ENCODE measurements around the gene POLH. TPM values are rescaled to one million over a fixed set of nuclear protein-coding genes. Genes with fewer than 3 reads are reported as not detected.

POLH gene
- total and polyA plus RNA-seq, 9 of the 15 experiments (the other 6 are each of a cell fraction or from before 2014, with no cell fraction given): 5.8 to 31.6 (median 20.6) TPM

DNA sequence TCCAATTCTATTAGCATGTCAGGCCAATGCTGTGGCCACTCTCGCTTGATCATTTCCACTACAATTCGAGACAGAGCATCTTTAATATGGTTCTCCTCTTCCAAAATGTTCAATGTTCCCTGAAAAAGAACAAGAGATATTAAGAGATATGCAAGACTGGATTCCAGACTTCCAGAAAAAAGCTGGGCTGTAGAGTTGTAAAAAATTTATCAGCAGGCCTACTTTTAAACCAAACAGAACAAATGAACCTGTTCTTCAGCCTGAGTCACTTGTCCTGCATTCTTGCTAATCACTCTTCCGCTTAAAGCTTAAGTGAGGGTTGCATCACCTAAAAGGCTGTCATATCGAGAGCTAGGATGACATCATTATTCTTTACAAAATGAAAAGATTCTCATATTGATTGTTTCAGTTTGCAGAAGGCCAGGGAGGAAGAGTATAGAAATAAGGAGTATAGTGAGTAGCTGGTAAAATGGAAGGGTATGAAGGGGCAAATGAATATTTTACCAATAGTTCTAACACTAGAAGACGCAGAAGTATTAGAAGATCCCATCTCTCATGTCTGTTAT lies 5.0 kb upstream of the POLH start (continued):
- TF ChIP-seq NR0B1 (IDR thresholded peaks at IDR 0.05; ENCODE audit: partially characterized antibody) (no peak), DNMT1 (IDR thresholded peaks at IDR 0.05) (no peak), ZNF830 (CRISPR knock-in tag; IDR thresholded peaks at IDR 0.05) (no peak), ZNF12 (CRISPR knock-in tag; IDR thresholded peaks at IDR 0.05) (no peak), ARID2 (IDR thresholded peaks at IDR 0.05) (no peak), BCLAF1 (IDR thresholded peaks at IDR 0.05; ENCODE audit: borderline replicate concordance in 1 of 2, control insufficient read depth in 1 of 2, low read depth in 2 of 2, low read length in 1 of 2) (no peak), MEIS2 (IDR thresholded peaks at IDR 0.05; ENCODE audit: partially characterized antibody) (peak; percentile 82), MIER1 (IDR thresholded peaks at IDR 0.05; ENCODE audit: low read depth) (no peak), PKNOX1 (IDR thresholded peaks at IDR 0.05) (peak; percentile 79), HNRNPLL (IDR thresholded peaks at IDR 0.05; ENCODE audit: low read depth, low read length, poor library complexity, severe bottlenecking) (no peak), ZNF76 (CRISPR knock-in tag; IDR thresholded peaks at IDR 0.05; ENCODE audit: borderline replicate concordance) (0 out of 2 replicates have a peak, but pooled peaks have one; percentile 35), HDAC1 (IDR thresholded peaks at IDR 0.05) (no peak), SP1 (CRISPR knock-in tag; IDR thresholded peaks at IDR 0.05) (no peak), STAG1 (CRISPR knock-in tag; IDR thresholded peaks at IDR 0.05; ENCODE audit: borderline replicate concordance) (no peak), NFATC3 (IDR thresholded peaks at IDR 0.05) (no peak; the same call in 1 of the 2 replicates), TFAM (CRISPR knock-in tag; conservative IDR thresholded peaks at IDR 0.05) (no peak), ZKSCAN8 (CRISPR knock-in tag; IDR thresholded peaks at IDR 0.05) (no peak; the same call in 1 of the 2 replicates), MAFK (IDR thresholded peaks at IDR 0.05; ENCODE audit: low read length) (peak; percentile 53), STAT5B (CRISPR knock-in tag; IDR thresholded peaks at IDR 0.05) (no peak), ZMIZ1 (IDR thresholded peaks at IDR 0.05; ENCODE audit: low read depth in 2 of 2, low read length in 2 of 2) (no peak)
